Activated CD8-positive, alpha-beta memory T cell treated with anti-CD3 and anti-CD28 coated beads, Interleukin-2, amount 50 U/mL, for 4 hours (primary cell): Measurements from ENCODE around the gene BID.

Source experiments
- DNase-seq: peaks from one replicate; pipeline ENCODE4 v3.0.0-alpha.2; 2020

The BID gene

DNA sequence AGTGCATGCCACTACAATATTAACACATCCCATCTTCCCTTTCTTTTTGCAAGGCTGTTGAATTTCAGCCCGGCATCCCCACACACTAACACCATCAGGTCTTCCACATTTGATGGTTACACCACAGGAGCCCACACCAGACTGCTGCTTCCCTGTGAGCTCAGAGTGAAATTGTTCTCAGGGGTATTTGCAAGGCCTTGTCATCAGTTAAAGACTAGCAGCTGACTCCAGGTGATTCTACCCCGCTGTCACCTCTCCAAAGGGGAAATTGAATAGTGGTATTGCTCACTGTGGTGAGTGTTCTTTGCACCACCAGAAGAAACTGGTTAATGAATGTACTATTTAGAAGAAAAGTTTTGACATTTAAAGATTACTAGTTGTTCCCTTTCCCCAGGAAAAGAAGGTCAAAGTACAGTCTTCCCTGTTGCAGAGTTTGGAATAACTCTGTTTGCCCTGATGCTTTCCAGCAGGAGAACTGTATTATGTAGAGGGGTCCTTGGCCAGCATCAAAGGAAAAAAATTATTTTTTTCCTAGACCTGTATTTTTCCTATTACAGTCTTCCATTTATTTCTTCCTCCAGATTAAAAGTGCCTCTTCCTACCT, 41.9 kb downstream of the BID start:
- DNase-seq, result no peak

DNA sequence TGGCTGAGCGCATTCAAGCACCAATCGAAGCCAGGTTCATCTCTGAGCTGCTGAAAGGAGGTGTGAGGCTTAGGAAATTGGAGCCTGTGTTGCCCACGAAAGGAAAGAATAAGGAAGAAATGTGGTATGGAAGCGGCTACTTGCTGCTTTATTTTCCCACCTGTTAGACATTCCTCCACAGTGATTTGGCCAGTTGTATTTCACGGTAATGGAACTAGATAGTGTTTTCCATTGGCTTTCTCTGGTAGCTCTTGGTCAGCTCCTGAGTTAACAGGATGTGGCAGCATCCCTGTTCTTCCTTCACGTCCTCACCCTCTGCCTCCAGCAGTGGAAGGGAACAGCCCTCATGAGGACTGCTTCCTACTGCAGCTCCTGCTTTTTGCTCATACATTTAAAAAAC, 44.7 kb downstream of the BID start:
- DNase-seq, result no peak

GRCh38 chr22:17728786-17729185, 45.5 kb downstream of the BID start:
- DNase-seq, result no peak

GRCh38 chr22:17726928-17727897, 47.1 kb downstream of the BID start:
- DNase-seq, result no peak

- DNase-seq, result no peak
Measured at GRCh38 chr22:17726006-17726927, 48.0 kb downstream of the BID start.

DNA sequence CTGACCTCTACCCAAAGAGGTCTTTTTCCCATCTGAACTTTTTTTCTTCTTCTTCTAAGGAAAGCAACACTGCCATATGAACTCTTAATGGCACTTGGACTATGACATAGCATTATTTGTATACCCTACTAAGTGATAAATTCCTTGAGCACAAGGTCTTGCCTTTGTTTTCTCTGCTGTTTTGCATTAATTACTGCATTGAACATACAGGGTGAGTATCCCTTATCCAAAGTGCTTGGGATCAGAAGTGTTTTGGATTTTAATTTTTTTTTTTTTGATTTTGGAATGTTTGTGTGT, 48.8 kb downstream of the BID start:
- no peak for DNase-seq

GRCh38 chr22:17724678-17725499, 49.4 kb downstream of the BID start:
- no peak for DNase-seq

DNA sequence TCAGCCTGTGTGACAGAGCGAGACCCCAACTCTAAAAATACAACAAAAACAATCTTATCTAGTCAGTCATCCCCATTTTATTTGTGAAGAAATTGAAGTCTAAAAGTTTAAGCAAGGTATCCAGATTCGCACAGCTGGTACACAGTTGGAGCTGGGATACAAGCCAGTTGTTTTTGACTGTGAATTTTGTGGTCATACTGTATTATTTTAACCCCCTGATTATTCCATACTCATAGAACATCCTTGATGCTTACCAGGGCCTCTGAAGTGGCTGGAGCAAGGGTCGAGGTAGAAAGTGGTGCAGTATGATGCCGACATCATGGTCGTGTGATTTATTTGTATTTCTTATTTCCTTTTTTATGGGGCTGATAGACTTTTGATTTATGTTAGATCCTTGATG, 50.0 kb downstream of the BID start:
- no peak for DNase-seq

GRCh38 chr22:17719911-17720310, 54.4 kb downstream of the BID start:
- DNase-seq, result no peak

DNA sequence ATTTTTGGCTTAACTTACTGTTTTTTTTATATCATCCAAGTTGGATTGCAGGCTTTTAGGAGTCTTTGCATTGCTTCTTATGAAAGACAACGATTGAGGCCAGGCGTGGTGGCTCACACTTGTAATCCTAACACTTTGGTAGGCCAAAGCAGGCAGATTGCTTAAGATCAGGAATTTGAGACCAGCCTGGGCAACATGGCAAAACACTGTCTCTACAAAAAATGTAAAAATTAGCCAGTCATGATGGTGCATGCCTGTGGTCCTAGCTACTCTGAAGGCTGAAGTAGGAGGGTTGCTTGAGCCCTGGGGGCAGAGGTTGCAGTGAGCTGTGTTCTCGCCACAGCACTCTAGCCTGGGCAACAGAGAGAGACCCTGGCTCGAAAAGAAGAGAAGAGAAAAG, 56.6 kb downstream of the BID start:
- DNase-seq, result no peak

GRCh38 chr22:17716529-17716928, 57.7 kb downstream of the BID start:
- no peak for DNase-seq

DNA sequence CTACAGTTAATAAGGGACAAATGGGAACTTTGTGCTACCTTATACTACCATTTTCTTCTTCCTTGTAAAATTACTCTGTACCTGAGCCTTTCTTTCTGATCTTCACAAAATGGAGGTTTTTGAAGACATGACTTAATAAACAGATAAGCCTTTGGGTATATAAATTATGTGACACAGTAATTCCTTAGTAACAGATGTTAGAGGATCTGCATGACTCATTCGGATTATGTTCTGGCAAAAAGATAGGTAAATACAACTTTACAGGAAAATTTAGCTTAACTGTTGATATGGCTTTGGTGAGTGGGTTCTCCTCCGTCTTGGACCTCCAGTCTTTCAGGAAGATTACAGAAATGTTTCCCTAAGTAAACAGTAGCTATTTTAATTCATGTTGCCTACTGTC, 61.8 kb downstream of the BID start:
- DNase-seq, result no peak

DNA sequence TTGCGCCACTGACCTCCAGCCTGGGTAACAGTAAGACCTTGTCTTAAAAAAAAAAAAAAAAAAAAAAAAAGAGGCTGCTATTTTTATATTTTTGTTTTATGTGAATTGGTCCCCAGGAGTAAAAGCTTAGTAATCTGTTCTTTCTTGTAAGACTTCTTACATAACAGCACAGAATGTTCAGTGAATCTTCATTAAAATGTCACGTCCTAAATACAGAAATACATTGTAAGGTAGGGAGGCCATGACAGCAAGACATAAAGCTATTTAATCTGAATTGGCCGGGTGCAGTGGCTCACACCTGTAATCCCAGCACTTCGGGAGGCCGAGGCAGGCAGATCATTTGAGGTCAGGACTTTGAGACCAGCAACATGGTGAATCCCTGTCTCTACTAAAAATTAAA, 64.2 kb downstream of the BID start:
- no peak for DNase-seq

GRCh38 chr22:17707526-17707925, 66.7 kb downstream of the BID start:
- no peak for DNase-seq

DNA sequence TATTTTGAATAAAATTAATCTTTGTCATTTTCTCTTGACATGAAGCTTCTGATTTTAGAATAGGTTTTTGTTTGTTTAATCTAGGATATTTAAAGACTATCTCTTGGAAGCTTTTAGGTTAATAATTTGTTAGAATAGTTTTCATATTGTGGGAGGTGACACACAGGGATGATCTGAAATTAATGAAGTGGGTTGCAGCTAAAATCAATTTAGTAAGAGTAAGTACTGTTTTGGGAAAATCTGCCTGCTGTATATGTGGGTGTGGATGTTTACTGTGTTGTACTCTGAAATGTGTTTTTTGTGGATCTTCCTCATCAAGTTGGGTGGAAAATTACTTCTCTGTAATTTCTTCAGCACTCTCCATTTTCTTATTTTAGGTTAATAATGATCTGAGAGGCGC, 67.3 kb downstream of the BID start:
- DNase-seq, result no peak

DNA sequence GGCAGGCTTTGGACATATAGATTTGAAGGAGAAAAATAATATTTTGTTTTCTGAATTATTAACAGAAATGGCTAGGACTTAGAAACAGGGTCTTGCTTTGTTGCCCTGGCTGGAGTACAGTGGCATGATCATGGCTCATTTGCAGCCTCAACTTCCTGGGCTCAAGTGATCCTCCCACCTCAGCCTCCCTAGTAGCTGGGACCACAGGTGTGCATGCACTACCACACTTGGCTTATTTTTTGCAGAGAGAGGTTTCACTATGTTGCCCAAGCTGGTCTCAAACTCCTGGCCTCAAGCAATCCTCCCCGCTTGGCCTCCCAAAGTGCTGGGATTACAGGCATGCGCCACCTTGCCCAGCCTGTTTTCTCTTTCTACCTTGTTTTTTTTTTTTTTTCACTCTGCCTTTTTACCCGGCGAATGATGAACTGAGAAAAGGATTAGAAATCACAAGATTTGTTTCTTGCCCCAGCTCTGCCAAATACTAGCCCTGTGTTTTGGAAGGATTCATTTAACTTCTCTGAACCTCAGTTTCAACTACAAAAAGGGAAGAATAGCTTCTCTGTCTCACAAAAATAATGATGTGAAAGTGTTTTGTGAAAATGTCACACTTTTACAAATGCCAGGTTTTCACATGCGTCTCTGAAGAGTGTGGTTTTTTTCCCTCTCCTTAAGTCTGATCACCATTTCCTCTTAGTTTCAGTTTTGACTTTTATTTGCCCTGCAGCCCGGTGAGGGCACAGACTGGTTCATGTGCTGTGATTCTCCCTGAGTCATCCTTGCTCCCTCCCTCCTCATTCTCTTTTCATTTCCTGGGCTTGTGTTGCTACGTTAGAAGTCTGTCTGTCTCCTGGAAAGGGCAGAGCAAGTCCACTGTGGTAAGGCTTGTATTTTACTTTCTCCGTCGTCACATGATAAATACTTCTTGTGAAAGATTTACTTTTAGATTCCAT, 68.0 kb downstream of the BID start:
- DNase-seq, result peak; percentile 31

- no peak for DNase-seq
Measured at GRCh38 chr22:17705546-17705945, 68.7 kb downstream of the BID start.

- no peak for DNase-seq
Measured at GRCh38 chr22:17703811-17704210, 70.5 kb downstream of the BID start.

DNA sequence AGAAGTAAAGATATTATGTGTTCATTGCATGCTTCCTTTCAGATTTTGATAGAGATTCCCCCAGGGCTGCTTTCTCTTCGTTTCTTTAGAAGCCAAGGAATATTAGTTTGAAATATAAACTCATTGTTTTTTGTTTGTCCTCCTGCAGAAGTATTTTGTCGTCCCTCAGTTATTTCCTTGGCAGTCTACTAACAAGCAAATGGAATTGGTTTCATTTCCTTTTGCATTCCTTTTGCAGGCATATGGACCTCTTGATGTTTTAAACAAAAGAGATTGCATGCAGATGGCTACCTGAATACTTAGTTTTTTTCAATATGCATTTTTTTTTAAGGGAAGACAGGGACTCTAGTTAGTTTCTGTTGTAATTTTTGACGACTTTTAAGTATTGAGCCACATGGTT, 73.5 kb downstream of the BID start:
- DNase-seq, result no peak

- DNase-seq, result no peak
Measured at GRCh38 chr22:17699696-17700340, 74.5 kb downstream of the BID start.

- DNase-seq, result no peak
Measured at GRCh38 chr22:17698948-17699347, 75.3 kb downstream of the BID start.
